ENCODE measurements around the gene HCK. TPM values are rescaled to one million over a fixed set of nuclear protein-coding genes. Genes with fewer than 3 reads are reported as not detected.

HCK gene
- total and polyA plus RNA-seq, 7 donors: 8.6 to 28.0 (median 17.5) TPM

- Histone ChIP-seq H3K27me3 (peaks cover 10 to 80% (median 39%) of the 10 kb centered on the region in 3 donors), H3K36me3 (no peaks in the 10 kb centered on the region), H3K4me3 (no peak overlapping the region), H3K9me3 (no peaks in the 10 kb centered on the region), H3K4me1 (peaks cover 0 to 10% (median 8%) of the 10 kb centered on the region in 4 donors), H3K27ac (no peak overlapping the region)
- TF ChIP-seq CTCF (IDR thresholded peaks at IDR 0.05): no peak
- TF ChIP-seq POLR2A (IDR thresholded peaks at IDR 0.05): no peak
- TF ChIP-seq EP300 (IDR thresholded peaks at IDR 0.05): no peak
- WGBS, 2 donors: 38 to 51% methylated on average over 9 of the region's 9 CpGs
- DNase-seq: no peak
- intact Hi-C loops (cut with DNase I): loop anchor here (5.0 kb wide), 1 partner anchor 183 kb away; no protein-coding TSS in a partner anchor
Measured at GRCh38 chr20:32034581-32035425, 17.2 kb upstream of the HCK start.

GRCh38 chr20:32035426-32035779, 16.6 kb upstream of the HCK start:
- H3K27ac ChIP-seq: no peak overlapping the region
- TF ChIP-seq EP300 (IDR thresholded peaks at IDR 0.05): no peak
- no peaks in the 10 kb centered on the region for H3K36me3 ChIP-seq
- peaks cover 10 to 82% (median 39%) of the 10 kb centered on the region in 3 donors for H3K27me3 ChIP-seq
- peaks cover 0 to 10% (median 8%) of the 10 kb centered on the region in 4 donors for H3K4me1 ChIP-seq
- no peak for DNase-seq
- 77 to 82% methylated on average over 8 of the region's 8 CpGs for WGBS, 2 donors
- no peak overlapping the region for H3K4me3 ChIP-seq
- no peaks in the 10 kb centered on the region for H3K9me3 ChIP-seq
- intact Hi-C loops (cut with DNase I): no loop called here

GRCh38 chr20:32036252-32036651, 15.8 kb upstream of the HCK start:
- DNase-seq: no peak
- no peaks in the 10 kb centered on the region for H3K9me3 ChIP-seq
- peaks cover 0 to 6% (median 3%) of the 10 kb centered on the region in 4 donors for H3K4me1 ChIP-seq
- TF ChIP-seq EP300 (IDR thresholded peaks at IDR 0.05) (no peak), POLR2AphosphoS5 (IDR thresholded peaks at IDR 0.05) (no peak), CTCF (IDR thresholded peaks at IDR 0.05) (no peak), POLR2A (IDR thresholded peaks at IDR 0.05) (no peak)
- intact Hi-C loops (cut with DNase I): no loop called here
- WGBS, 2 donors: 31 to 53% methylated on average over 4 of the region's 4 CpGs
- H3K27me3 ChIP-seq: peaks cover 10 to 78% (median 31%) of the 10 kb centered on the region in 3 donors
- H3K36me3 ChIP-seq: no peaks in the 10 kb centered on the region
- H3K27ac ChIP-seq: no peak overlapping the region
- no peak overlapping the region for H3K4me3 ChIP-seq

- H3K4me3 ChIP-seq: no peak overlapping the region
- H3K27me3 ChIP-seq: peaks cover 7 to 74% (median 27%) of the 10 kb centered on the region in 3 donors
- no peaks in the 10 kb centered on the region for H3K36me3 ChIP-seq
- no peaks in the 10 kb centered on the region for H3K9me3 ChIP-seq
- DNase-seq: no peak
- intact Hi-C loops (cut with DNase I): no loop called here
- H3K27ac ChIP-seq: no peak overlapping the region
- 55 to 70% methylated on average over 10 of the region's 10 CpGs for WGBS, 2 donors
- no peak for TF ChIP-seq POLR2AphosphoS5 (IDR thresholded peaks at IDR 0.05)
- no peak for TF ChIP-seq CTCF (IDR thresholded peaks at IDR 0.05)
- TF ChIP-seq EP300 (IDR thresholded peaks at IDR 0.05): no peak
- no peak for TF ChIP-seq POLR2A (IDR thresholded peaks at IDR 0.05)
- H3K4me1 ChIP-seq: no peaks in the 10 kb centered on the region
Measured at GRCh38 chr20:32036716-32037485, 15.1 kb upstream of the HCK start.

GRCh38 chr20:32037929-32038328, 14.1 kb upstream of the HCK start:
- intact Hi-C loops (cut with DNase I): no loop called here
- TF ChIP-seq POLR2AphosphoS5 (IDR thresholded peaks at IDR 0.05) (no peak), CTCF (IDR thresholded peaks at IDR 0.05) (no peak), EP300 (IDR thresholded peaks at IDR 0.05) (no peak), POLR2A (IDR thresholded peaks at IDR 0.05) (no peak)
- H3K27me3 ChIP-seq: peaks cover 6 to 65% (median 24%) of the 10 kb centered on the region in 3 donors

More at GRCh38 chr20:32037929-32038328, 14.1 kb upstream of the HCK start:
- Histone ChIP-seq H3K9me3 (no peaks in the 10 kb centered on the region), H3K4me3 (no peak overlapping the region), H3K27ac (no peak overlapping the region), H3K36me3 (no peaks in the 10 kb centered on the region), H3K4me1 (no peaks in the 10 kb centered on the region)
- WGBS, 2 donors: 54 to 77% methylated on average over 4 of the region's 4 CpGs
- no peak for DNase-seq

Measured in sigmoid colon (tissue), 7 donors.